Activated naive CD4-positive, alpha-beta T cell treated with anti-CD3 and anti-CD28 coated beads for 36 hours (primary cell): ENCODE measurements around the gene NOS1. TPM values are rescaled to one million over a fixed set of nuclear protein-coding genes. Genes with fewer than 3 reads are reported as not detected.
"Not testable (repeated sequence)": the region's sequence is repeated elsewhere in the genome, so short reads cannot be mapped to it uniquely, and the experiment has no call there.

Source experiments
- CTCF ChIA-PET: fragments of 350-600 bp; sonication (Branson Sonifier 250); formaldehyde crosslinking; loops from one replicate; lab custom pipeline; 2021; ENCODE audit warnings: antibody characterized with exemption; lab: Charles Lee
- DNase-seq: peaks from one replicate; pipeline ENCODE4 v3.0.0-alpha.2; 2020
- H3K27ac Mint-ChIP-seq: one replicate; pipeline ENCODE4 v1.8.0; 2021; ENCODE audit warnings: mild to moderate bottlenecking, mixed read lengths
- H3K27me3 Mint-ChIP-seq: one replicate; pipeline ENCODE4 v1.8.0; 2021; ENCODE audit warnings: low read depth, mixed read lengths
- H3K36me3 Mint-ChIP-seq: one replicate; pipeline ENCODE4 v1.8.0; 2021; ENCODE audit warnings: low read depth, mixed read lengths
- H3K4me1 Mint-ChIP-seq: one replicate; pipeline ENCODE4 v1.8.0; 2021; ENCODE audit warnings: low read depth, mixed read lengths
- H3K4me3 Mint-ChIP-seq: one replicate; pipeline ENCODE4 v1.8.0; 2021; ENCODE audit warnings: mild to moderate bottlenecking, moderate library complexity, mixed read lengths
- H3K9me3 Mint-ChIP-seq: one replicate; pipeline ENCODE4 v1.8.0; 2021; ENCODE audit warnings: mixed read lengths
- intact Hi-C: fragments of 100-400 bp; cut with micrococcal nuclease; formaldehyde crosslinking; loops from one replicate; pipeline ENCODE4 v1.15.1; 2023
- total RNA-seq, 2 experiments: library from RNA; stranded (reverse); gene quantifications; one replicate each; pipeline ENCODE4 v1.2.3, GENCODE V29; 2021

Gene NOS1
- total RNA-seq, 2 experiments from 2014 or later = 0.02 TPM; not detected in 1

GRCh38 chr12:117235261-117235660 lies 126.2 kb downstream of the NOS1 start:
- Mint-ChIP-seq H3K27me3 (peaks cover 18% of the 10 kb centered on the region), H3K4me1 (no peaks in the 10 kb centered on the region), H3K27ac (no peak overlapping the region), H3K36me3 (no peaks in the 10 kb centered on the region), H3K4me3 (no peak overlapping the region), H3K9me3 (no peaks in the 10 kb centered on the region)
- CTCF ChIA-PET = interaction anchor here (1.6 to 2.3 kb wide), 2 partner anchors 9 to 602 kb away, joined by 5 to 17 read pairs; no protein-coding TSS in a partner anchor
- intact Hi-C loops = no loop called here
- DNase-seq = no peak

DNA sequence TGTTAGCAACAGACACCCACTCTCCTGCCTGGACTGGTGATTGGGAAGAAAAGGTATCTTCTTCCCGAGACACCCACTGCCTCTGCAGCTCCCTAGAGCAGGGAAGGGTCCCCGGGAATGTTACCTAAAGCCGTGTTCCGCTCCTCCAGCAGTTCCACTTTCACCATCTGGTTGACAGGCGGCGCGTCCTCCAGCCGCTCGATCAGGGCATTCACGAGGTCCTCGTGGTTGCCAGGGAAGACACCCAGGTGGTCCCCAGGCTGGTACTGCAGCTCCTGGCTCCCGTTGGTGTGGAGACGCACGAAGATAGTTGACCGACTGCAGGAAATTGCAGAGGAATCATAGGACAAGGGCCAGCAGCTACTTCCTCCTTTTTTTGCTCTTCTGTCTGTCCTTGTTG lies 127.0 kb downstream of the NOS1 start:
- Mint-ChIP-seq H3K4me1 (no peaks in the 10 kb centered on the region), H3K9me3 (no peaks in the 10 kb centered on the region), H3K27ac (no peak overlapping the region), H3K36me3 (no peaks in the 10 kb centered on the region), H3K27me3 (peaks cover 18% of the 10 kb centered on the region), H3K4me3 (no peak overlapping the region)
- DNase-seq = no peak
- CTCF ChIA-PET = interaction anchor here (1.6 kb wide), 2 partner anchors 8 to 603 kb away, joined by 5 to 7 read pairs; no protein-coding TSS in a partner anchor
- intact Hi-C loops = no loop called here

DNA sequence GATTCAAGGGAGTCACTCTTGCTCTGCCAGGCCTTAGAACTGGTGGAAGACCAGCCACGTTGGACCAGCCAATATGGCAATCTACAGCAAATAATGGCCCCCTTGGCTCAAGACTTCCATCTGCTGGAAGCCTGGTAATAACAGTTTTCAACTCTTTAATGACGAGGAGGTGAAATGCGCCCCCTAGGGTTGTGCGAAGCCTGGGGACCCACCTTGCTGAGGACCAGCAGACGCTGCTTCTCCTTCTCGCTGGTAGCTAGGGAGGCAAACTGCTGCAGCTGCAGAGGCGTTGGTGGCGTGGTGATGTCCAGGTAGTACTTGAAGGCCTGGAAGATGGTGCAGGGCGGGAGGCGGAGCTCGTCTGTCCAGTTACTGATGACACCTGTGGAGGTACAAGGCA lies 129.7 kb downstream of the NOS1 start:
- H3K4me3 Mint-ChIP-seq = no peak overlapping the region
- H3K27ac Mint-ChIP-seq = no peak overlapping the region
- no peaks in the 10 kb centered on the region for H3K36me3 Mint-ChIP-seq
- CTCF ChIA-PET = interaction anchor here (0.8 to 1.5 kb wide), 3 partner anchors 29 to 625 kb away, joined by 3 to 5 read pairs (median 3); no protein-coding TSS in a partner anchor
- no peak for DNase-seq
- peaks cover 20% of the 10 kb centered on the region for H3K27me3 Mint-ChIP-seq
- intact Hi-C loops = no loop called here
- no peaks in the 10 kb centered on the region for H3K4me1 Mint-ChIP-seq
- no peaks in the 10 kb centered on the region for H3K9me3 Mint-ChIP-seq

- intact Hi-C loops = no loop called here
- CTCF ChIA-PET = interaction anchor here (1.0 kb wide), 1 partner anchor 609 kb away, joined by 3 read pairs; no protein-coding TSS in a partner anchor
- peaks cover 10% of the 10 kb centered on the region for H3K27me3 Mint-ChIP-seq
- H3K9me3 Mint-ChIP-seq = no peaks in the 10 kb centered on the region
- H3K4me1 Mint-ChIP-seq = no peaks in the 10 kb centered on the region
- DNase-seq = no peak
- H3K27ac Mint-ChIP-seq = no peak overlapping the region
- no peak overlapping the region for H3K4me3 Mint-ChIP-seq
- no peaks in the 10 kb centered on the region for H3K36me3 Mint-ChIP-seq
Measured at GRCh38 chr12:117228239-117228638, 133.2 kb downstream of the NOS1 start.

GRCh38 chr12:117227000-117227653 lies 134.3 kb downstream of the NOS1 start:
- H3K27ac Mint-ChIP-seq = no peak overlapping the region
- intact Hi-C loops = no loop called here
- peaks cover 9% of the 10 kb centered on the region for H3K27me3 Mint-ChIP-seq

GRCh38 chr12:117226505-117226904 lies 134.9 kb downstream of the NOS1 start:
- CTCF ChIA-PET = interaction anchor here (1.2 kb wide), 2 partner anchors 9 to 10 kb away, joined by 3 to 5 read pairs; no protein-coding TSS in a partner anchor
- H3K27me3 Mint-ChIP-seq = peaks cover 6% of the 10 kb centered on the region
- no peaks in the 10 kb centered on the region for H3K36me3 Mint-ChIP-seq
- intact Hi-C loops = no loop called here
- no peak for DNase-seq
- no peaks in the 10 kb centered on the region for H3K9me3 Mint-ChIP-seq
- H3K4me3 Mint-ChIP-seq = no peak overlapping the region
- no peak overlapping the region for H3K27ac Mint-ChIP-seq
- no peaks in the 10 kb centered on the region for H3K4me1 Mint-ChIP-seq

More at GRCh38 chr12:117227000-117227653, 134.3 kb downstream of the NOS1 start:
- no peaks in the 10 kb centered on the region for H3K36me3 Mint-ChIP-seq
- H3K4me1 Mint-ChIP-seq = no peaks in the 10 kb centered on the region
- no peak overlapping the region for H3K4me3 Mint-ChIP-seq
- no peaks in the 10 kb centered on the region for H3K9me3 Mint-ChIP-seq
- CTCF ChIA-PET = interaction anchor here (1.0 to 1.2 kb wide), 2 partner anchors 8 to 610 kb away, joined by 3 to 5 read pairs; no protein-coding TSS in a partner anchor
- DNase-seq = no peak

- Mint-ChIP-seq H3K27me3 (peaks cover 2% of the 10 kb centered on the region), H3K36me3 (no peaks in the 10 kb centered on the region), H3K9me3 (no peaks in the 10 kb centered on the region), H3K4me3 (no peak overlapping the region), H3K27ac (no peak overlapping the region), H3K4me1 (no peaks in the 10 kb centered on the region)
- intact Hi-C loops = no loop called here
- no peak for DNase-seq
- CTCF ChIA-PET = no interaction called here
Measured at GRCh38 chr12:117225179-117225578, 136.2 kb downstream of the NOS1 start.

DNA sequence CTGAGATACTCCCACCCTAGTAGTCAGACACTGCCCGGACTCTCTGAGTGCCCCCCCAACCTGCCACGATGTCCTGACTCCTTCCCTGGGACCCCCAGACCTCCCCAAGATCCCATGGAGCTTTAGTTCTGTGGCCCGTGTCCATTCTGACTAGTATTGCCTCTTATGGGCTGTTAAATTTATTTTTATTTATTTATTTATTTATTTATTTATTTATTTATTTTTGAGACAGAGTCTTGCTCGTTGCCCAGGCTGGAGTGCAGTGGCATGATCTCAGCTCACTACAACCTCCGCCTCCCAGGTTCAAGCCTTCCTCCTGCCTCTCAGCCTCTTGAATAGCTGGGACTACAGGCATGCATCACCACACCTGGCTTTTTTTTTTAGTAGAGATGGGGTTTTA lies 140.5 kb downstream of the NOS1 start:
- H3K36me3 Mint-ChIP-seq, H3K9me3 Mint-ChIP-seq, H3K27ac Mint-ChIP-seq, H3K4me3 Mint-ChIP-seq, DNase-seq, H3K27me3 Mint-ChIP-seq, intact Hi-C loops, H3K4me1 Mint-ChIP-seq: not testable (repeated sequence)
- CTCF ChIA-PET = interaction anchor here (0.6 to 1.3 kb wide), 4 partner anchors 10 to 613 kb away, joined by 3 to 4 read pairs (median 4); no protein-coding TSS in a partner anchor

DNA sequence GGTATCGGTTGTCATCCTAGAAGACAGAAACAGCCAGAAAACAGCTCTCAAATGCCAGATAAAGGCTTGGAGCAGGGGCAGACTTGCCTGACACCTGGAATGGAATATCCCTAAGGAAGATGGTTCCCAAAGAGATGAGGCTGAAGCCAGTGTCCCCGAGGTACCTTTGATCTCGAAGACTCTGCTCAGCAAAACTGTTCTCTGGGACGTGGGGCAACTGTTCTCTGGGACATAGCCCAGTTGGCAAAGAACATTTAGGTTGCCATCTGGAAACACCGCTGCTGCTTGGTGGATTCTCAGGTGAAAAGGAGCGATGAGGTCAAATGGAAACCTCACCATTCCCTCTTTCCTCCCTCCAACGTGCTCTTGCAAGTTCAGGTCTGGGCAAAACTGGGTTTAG lies 143.3 kb downstream of the NOS1 start:
- Mint-ChIP-seq H3K4me3 (no peak overlapping the region), H3K27ac (no peak overlapping the region), H3K27me3 (peaks cover 2% of the 10 kb centered on the region), H3K36me3 (no peaks in the 10 kb centered on the region), H3K9me3 (no peaks in the 10 kb centered on the region), H3K4me1 (no peaks in the 10 kb centered on the region)
- intact Hi-C loops = no loop called here
- DNase-seq = no peak
- CTCF ChIA-PET = no interaction called here

- Mint-ChIP-seq H3K27me3 (peaks cover 2% of the 10 kb centered on the region), H3K9me3 (no peaks in the 10 kb centered on the region), H3K36me3 (no peaks in the 10 kb centered on the region), H3K4me1 (no peaks in the 10 kb centered on the region), H3K4me3 (no peak overlapping the region), H3K27ac (no peak overlapping the region)
- DNase-seq = no peak
- intact Hi-C loops = no loop called here
- CTCF ChIA-PET = no interaction called here
Measured at GRCh38 chr12:117216686-117217085, 144.7 kb downstream of the NOS1 start.

- CTCF ChIA-PET = no interaction called here
- Mint-ChIP-seq H3K9me3 (no peaks in the 10 kb centered on the region), H3K4me3 (no peak overlapping the region), H3K27me3 (peaks cover 2% of the 10 kb centered on the region), H3K36me3 (no peaks in the 10 kb centered on the region), H3K27ac (no peak overlapping the region), H3K4me1 (no peaks in the 10 kb centered on the region)
- DNase-seq = no peak
- intact Hi-C loops = loop anchor here (5.0 kb wide), 1 partner anchor 643 kb away; no protein-coding TSS in a partner anchor
Measured at GRCh38 chr12:117214797-117215196, 146.6 kb downstream of the NOS1 start.

- no peak overlapping the region for H3K4me3 Mint-ChIP-seq
- H3K4me1 Mint-ChIP-seq = no peaks in the 10 kb centered on the region
- peaks cover 2% of the 10 kb centered on the region for H3K27me3 Mint-ChIP-seq
- no peaks in the 10 kb centered on the region for H3K9me3 Mint-ChIP-seq
- CTCF ChIA-PET = interaction anchor here (0.6 to 5.0 kb wide), 7 partner anchors 10 to 624 kb away, joined by 3 to 32 read pairs (median 3); no protein-coding TSS in a partner anchor
- DNase-seq = no peak
- no peak overlapping the region for H3K27ac Mint-ChIP-seq
- H3K36me3 Mint-ChIP-seq = no peaks in the 10 kb centered on the region
- intact Hi-C loops = loop anchor here (2.0 to 5.0 kb wide), 2 partner anchors 153 to 644 kb away; no protein-coding TSS in a partner anchor
Measured at GRCh38 chr12:117213295-117213808, 148.1 kb downstream of the NOS1 start.
